Breast epithelium (tissue), 3 donors: ENCODE measurements around the gene PRRT1B.

ENCODE experiments used
- POLR2AphosphoS5 ChIP-seq, 3 donors: sonication (generic); formaldehyde crosslinking; IDR thresholded peaks; one replicate each; pipeline ENCODE4 v1.6.1; 2017; ENCODE audit warnings: antibody characterized with exemption in 3 of 3
- TF ChIP-seq, protein P1 (sequence below), 3 donors: fragments of 450-650 bp; IDR thresholded peaks; one replicate each; pipeline ENCODE4 v1.5.1; 2016 to 2017; ENCODE audit warnings: antibody characterized with exemption in 3 of 3, mild to moderate bottlenecking in 3 of 3, moderate library complexity in 3 of 3

DNA sequence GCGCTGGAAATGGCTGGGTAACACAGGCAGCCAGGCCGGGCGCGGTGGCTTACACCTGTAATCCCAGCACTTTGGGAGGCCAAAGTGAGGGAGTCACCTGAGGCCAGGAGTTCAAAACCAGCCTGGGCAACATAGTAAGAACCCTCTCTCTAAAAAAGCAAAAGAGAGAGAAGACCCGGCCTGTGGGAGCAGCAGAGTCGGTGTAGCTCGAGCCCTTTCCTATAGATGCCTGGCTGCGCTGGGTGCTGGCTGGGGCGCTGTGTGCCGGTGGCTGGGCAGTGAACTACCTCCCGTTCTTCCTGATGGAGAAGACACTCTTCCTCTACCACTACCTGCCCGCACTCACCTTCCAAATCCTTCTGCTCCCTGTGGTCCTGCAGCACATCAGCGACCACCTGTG lies 23.5 kb upstream of the PRRT1B start:
- TF ChIP-seq, protein P1, sequence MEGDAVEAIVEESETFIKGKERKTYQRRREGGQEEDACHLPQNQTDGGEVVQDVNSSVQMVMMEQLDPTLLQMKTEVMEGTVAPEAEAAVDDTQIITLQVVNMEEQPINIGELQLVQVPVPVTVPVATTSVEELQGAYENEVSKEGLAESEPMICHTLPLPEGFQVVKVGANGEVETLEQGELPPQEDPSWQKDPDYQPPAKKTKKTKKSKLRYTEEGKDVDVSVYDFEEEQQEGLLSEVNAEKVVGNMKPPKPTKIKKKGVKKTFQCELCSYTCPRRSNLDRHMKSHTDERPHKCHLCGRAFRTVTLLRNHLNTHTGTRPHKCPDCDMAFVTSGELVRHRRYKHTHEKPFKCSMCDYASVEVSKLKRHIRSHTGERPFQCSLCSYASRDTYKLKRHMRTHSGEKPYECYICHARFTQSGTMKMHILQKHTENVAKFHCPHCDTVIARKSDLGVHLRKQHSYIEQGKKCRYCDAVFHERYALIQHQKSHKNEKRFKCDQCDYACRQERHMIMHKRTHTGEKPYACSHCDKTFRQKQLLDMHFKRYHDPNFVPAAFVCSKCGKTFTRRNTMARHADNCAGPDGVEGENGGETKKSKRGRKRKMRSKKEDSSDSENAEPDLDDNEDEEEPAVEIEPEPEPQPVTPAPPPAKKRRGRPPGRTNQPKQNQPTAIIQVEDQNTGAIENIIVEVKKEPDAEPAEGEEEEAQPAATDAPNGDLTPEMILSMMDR (IDR thresholded peaks at IDR 0.05): no peak
- TF ChIP-seq POLR2AphosphoS5 (IDR thresholded peaks at IDR 0.05): no peak
